HG03575 (cell line): ENCODE data around the gene CYP26B1.

Source experiments
- ATAC-seq: cut with Tn5 transposase; IDR thresholded peaks from one replicate; pipeline ENCODE4 v1.9.1; 2021; ENCODE audit not compliant: unreplicated experiment, insufficient number of reproducible peaks, low FRiP score; ENCODE audit errors: extremely low read depth

Gene CYP26B1, protein sequence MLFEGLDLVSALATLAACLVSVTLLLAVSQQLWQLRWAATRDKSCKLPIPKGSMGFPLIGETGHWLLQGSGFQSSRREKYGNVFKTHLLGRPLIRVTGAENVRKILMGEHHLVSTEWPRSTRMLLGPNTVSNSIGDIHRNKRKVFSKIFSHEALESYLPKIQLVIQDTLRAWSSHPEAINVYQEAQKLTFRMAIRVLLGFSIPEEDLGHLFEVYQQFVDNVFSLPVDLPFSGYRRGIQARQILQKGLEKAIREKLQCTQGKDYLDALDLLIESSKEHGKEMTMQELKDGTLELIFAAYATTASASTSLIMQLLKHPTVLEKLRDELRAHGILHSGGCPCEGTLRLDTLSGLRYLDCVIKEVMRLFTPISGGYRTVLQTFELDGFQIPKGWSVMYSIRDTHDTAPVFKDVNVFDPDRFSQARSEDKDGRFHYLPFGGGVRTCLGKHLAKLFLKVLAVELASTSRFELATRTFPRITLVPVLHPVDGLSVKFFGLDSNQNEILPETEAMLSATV

DNA sequence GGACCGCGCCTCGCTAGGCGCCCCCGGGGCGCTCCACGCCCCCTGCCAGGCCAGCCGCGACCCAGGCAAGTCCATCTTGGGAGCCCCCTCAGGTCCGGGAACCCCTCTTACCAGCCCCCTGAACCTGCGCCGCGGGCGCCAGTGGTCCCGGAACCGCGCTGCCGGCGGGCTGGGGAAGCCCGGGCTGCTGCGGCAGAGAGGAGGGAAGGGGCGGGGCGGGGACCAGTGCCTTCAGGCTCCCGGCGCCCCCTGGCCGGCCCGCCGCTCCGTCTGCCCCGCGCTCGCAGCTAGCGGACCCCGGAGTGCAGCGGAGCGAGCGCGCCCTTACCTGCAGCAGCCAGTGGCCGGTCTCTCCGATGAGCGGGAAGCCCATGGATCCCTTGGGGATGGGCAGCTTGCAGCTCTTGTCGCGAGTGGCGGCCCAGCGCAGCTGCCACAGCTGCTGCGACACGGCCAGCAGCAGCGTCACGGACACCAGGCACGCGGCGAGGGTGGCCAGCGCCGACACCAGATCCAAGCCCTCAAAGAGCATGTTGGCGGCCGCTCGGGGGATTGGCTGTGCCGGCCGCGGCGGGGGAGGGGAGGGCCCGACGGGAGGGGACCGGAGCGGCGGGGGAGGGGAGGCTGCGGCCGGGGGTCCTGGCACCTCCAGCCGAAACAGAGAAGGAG lies at the start of gene CYP26B1:
Gene CYP26B1, minus strand, starts transcription at position 560 of the 669 bp plus-strand sequence. Its CDS starts 28 bp downstream, at position 532.
- no peak for ATAC-seq

DNA sequence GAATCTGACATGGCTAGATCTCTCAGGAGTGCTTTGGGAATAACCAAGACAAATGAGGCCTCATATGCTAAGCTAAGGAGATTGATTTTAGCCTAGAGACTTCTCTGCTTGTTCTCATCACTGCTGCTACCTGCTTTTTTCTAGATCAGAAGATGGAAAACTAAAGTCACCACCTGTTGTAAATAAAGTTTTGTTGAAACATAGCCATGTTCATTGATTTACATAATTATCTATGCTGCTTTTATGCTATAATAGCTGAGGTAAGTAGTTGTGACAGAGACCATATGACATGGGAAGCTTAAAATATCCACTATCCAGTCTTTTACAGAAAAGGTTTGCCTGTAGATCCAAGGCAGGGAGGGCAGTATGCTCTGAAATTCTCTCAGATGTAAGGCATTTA lies 46.1 kb upstream of the CYP26B1 start:
- no peak for ATAC-seq

DNA sequence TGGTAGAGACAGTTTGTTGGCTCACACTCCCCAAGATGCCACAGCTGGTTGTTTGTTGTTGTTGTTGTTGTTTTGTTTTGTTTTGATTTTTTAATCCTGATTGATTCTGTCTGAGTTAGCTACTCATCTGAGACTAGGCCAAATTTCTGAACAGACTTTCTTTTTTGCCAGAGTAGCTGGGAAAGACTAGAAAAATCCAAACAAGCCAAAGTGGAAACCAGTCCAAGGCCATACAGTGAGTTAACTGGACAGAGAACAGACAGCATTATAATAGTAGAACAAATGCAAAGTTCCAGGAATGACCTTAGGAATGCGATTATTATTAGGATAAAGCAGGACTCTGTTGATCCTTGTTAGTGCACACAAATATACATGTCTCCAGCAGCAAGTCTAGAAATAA lies 43.8 kb upstream of the CYP26B1 start:
- ATAC-seq = no peak

DNA sequence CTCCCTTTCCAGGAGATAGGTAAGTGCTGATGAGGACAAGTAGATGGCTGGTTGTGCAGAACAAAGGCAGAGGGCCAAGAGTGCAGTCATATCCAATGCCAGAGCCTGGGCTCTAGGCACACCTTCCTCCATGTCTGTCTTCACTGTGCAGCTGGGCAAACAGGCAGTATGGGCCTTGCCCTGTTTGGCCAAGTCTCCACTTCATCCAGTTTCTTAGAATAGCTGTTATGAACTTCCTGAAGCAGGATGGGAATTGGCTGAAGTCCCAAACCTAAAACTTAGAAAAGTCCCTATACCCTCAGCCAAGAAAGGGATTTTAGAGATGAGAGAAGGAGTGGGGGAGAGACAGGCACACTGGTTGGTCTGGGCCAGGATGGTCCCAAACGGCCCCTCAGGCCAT lies 37.5 kb upstream of the CYP26B1 start:
- ATAC-seq = no peak

DNA sequence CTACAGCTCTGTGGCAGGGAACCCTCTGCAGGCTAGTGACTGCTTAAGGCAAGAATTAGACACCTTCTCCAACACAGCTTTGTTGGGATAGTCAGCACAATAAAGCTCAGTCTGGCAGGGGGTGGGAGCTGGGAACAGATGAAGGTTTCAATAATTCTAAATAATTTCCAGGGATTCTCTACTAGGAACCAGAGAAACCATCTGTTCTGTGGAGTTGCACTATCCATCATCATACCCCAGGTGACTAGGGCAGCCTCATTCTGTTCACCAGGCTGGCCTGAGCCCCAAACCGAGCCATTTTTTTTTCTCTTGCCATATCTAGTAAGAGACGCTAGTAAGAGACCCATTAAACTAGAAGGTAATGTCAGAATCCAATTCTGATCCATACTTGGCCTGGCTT lies 35.8 kb upstream of the CYP26B1 start:
- no peak for ATAC-seq

DNA sequence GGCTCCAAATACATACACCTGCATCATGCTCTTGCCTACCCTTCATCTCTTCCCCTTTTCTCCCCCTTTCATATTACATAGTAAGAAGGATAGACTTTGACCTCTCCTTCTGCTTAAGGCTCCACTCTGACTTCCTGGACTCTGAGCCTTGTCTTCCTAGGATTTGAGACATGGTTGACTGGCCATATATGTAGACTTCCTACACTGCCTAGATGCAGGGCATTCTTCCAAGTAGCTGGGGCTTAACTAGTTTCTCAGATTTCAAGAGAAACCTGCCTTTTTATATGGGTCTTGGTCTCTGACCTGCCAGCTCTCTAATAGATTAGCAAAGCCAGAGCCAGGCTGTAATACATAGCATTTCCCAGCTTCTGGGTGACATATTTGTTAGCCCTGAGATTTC lies 35.4 kb upstream of the CYP26B1 start:
- ATAC-seq = no peak

DNA sequence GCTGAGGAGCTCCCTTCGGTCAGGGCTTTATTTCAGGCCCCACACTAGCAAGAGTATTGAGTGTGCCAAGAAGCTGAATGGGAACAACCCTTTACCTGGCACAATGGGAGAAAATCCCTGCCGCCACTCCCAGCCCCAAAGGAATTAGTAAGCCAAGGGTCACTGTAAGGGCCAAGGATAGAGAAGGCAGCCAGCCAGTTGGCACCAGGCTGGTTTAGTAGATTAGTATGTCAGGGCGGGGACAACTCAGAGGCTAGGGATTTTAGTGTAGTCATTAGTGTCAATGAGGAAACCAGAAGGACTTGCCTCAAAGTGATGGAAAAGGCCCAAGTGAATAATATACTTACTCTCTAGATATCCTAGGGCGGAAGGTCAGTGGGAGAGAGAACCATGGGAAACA lies 34.9 kb upstream of the CYP26B1 start:
- no peak for ATAC-seq

DNA sequence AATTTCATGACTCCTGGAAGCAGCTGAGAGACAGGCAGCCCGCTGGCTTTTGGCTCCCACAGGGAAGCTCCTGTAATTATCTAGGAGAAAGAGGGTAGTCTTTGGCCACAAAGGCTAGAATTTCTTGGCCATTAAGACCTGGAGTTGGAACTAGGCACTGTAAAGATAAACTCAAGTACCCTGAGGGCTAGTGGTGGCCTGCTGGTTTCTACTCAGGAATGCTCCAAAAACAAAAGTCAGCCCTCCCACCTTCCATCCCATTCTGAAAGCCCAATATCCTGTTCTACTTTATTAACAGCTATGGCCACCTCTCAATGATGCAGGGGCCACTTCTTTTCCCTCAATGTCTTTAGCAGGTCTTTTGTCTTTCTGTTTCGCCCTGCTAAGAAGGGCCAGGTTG lies 34.0 kb upstream of the CYP26B1 start:
- ATAC-seq = no peak

DNA sequence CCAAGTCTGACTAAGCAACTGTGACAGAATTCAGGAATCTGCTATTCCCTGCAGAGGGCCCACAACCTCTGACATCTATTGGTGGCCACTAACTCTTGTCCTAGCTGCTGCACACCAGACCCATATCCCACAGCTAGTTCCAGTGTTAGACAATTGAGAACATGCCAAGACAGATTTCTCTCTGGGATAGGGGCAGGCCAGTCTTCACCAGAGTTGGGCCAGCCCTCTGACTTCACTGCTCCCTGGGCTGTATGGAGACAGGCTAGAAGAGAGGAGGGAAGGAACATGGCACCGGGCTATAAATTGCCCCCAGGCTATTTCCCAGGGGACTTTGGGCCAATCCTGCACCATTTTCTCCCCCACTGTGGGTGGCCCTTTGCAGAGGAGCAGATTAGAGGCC lies 32.7 kb upstream of the CYP26B1 start:
- no peak for ATAC-seq

DNA sequence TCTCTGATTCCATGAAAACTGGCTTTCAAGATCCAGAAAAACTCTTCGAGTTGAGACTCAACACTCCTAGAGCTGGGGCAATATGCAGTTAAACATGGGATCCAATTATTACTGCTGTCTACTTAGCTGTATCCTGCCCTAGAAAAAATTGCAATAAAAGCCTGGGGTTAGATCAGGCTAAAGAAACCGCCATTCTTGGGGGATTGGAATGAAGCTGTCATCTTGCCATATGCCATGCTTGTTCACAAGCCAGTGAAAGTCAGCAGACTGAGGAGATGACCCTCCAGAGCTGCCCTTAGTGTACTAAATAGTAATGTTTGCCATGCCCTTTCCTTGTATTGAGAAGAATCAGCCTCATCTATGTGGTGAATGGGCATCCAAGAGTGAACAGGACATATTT lies 30.9 kb upstream of the CYP26B1 start:
- no peak for ATAC-seq

DNA sequence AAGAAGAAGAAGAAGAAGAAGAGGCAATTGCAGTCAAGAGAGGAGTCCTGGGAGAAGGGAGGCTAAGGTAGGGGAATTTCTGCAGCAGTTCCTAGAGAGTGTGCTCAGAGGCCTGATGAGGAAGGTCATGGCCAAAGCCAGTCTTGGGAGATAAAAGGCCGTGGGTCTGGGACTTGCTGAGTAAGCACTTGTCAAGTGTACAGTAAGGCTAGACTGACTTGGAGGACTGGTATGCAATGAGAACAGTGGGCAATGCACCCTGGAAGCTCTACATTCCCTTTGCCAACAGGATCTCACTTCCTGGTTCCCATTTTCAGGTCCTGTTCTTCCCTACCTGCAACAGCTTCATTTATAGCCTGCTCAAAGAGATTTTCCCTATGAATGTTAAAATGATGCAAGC lies 28.6 kb upstream of the CYP26B1 start:
- ATAC-seq = no peak

DNA sequence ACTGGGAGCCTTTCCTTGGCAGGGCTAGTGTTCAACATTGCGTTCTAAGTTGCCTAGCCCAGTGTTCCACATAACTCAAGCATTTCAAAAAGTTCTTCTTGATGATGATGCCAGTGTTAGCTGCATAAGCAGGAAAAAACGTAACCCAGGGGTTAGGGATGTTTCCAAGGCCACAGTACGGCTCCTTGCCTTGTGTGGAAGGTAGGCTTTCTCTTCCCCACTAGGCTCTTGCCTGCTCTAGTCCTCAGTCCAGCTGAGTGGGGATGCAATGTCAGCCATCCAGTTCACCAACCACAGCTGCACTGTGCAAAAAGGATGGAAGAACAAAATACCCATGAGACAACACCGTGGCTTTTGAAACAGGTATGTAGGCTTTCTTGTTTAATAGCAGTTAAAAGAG lies 28.0 kb upstream of the CYP26B1 start:
- ATAC-seq = no peak

DNA sequence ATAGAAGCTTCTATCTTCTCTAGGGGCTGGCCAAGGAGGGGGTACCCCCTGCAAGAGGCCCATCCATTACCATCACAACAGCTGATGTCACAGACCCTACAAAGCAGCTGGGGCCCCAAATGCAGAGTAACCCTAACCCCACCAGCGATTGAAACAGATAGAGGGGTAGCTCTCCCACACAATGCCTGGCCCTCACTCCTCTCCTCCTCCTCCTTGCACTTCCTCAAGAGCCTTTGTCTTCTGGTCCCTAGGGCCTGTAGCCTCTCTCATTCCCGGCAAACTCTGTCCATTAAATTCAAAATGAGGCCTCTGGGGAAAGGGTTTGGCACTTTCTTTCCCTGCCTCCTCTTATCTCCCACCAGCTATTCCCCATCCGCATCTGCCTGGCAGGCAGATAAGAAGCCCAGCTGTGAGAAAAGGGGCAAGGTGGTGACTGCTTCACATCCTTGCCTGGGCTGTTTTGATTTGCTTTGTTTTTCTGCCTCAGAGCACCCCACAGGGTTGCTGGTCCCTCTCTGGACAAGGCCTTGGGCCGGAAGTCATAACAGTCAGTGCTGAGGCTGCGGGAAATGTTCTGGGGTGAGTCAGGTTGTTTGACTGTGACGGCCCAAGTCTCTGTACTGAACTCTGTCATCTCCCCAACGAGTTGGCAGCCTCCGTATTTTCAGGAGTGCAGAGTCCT lies 26.1 kb upstream of the CYP26B1 start:
- no peak for ATAC-seq

DNA sequence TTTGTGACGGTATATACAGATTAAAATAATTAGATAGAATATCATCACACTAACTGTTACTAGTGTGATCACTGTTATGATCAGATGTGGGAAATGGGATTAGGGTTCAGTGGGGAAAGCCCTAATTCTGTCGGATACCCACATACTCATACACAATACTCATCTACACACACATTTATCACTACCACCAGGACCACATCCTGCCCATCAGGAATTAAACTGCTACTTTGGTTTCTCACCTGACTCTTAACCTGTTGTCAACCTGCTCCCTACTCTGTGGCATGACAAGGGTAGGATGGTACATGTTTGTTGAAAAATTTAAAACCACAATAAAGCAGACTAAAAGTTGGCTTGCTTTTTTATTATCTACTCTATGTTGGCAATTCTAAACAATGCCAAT lies 24.8 kb upstream of the CYP26B1 start:
- no peak for ATAC-seq

DNA sequence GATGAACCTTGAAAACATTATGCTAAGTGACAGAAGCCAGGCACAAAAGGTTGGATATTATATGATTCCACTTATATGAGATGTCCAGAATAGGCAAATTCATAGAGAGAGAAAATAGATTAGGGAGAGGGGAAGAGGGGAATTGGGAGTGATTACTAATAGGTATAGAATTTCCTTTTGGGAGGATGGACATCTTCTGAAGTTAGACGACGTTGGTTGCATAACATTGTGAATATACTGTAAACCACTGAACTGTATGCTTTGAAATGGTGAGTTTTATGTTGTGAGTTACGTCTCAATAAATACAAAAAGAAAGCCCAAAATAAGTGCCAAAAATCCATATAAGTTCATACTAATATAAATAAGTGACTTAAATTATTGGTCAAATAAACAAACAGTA lies 18.6 kb upstream of the CYP26B1 start:
- ATAC-seq = no peak

DNA sequence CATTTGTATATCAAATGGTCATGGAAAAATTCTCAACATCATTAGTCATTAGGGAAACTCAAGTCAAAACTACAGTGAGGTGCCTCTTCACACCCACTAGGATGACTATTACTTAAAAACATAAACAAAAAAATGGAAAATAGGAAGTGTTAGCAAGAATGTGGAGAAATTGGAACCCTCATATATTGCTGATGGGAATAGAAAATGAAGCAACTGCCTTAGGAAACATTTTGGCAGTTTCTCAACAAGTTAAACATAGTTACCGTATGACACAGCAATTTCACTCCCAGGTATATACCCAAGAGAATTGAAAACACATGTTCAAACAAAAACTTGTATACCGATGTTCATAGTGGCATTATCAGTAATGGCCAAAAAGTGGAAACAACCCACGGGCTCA lies 18.1 kb upstream of the CYP26B1 start:
- ATAC-seq = no peak

DNA sequence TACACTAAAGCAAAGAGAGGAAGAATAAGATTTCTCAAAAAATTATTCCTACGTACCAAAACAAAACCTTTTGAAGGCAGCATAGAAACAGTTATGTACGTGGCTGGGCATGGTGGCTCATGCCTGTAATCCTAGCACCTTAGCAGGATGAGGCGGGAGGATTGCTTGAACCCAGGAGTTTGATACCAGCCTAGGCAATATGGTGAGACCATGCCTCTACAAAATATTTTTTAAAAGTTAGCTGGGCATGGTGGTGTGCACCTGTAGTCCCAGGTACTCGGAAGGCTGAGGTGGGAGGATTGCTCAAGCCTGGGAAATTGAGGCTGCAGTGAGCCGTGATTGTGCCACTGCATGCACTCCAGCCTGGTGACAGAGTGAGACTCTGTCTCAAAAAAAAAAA lies 14.9 kb upstream of the CYP26B1 start:
- ATAC-seq = no peak

DNA sequence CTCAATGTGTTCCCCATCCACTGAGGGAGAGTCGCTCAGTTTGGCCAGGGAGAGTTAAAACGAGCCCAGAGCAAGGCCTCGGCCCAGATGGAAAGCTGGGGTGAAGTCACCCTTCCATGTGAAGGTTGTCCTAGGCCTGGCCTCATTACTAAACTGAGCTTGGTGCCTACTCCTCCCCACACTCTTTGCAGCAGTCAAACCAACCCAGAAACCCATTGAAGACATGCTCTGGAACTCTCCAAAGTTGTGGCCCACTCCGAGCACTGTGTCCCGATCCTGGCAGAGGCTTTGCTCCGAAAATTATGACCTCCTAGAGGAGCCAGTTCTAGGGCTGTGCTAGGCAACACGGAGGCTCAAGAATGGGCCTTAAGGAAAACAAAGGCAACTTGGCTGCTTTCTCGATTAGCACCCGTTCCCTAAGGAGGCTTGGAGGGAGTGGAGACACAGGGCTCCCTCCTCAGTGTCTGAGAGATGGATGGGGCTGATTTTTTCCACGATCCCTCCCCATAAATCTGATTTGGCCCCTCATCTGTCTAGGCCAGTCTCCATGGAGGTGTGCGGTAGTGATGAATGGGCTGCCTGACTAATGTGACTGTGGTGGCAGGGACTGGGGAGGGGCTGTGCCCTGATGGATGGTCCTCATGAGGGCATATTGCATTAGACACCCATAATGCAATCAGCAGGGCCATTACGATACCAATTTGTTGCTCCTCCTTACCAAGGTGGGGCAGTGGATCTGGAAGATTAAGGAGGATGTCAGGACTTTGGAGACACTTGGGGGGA lies 11.7 kb upstream of the CYP26B1 start:
- no peak for ATAC-seq
